Bronchial epithelial cell (primary cell): Measurements from ENCODE around the gene GIPC3. TPM values are rescaled to one million over a fixed set of nuclear protein-coding genes. Genes with fewer than 3 reads are reported as not detected.
"Not testable (repeated sequence)": the region's sequence is repeated elsewhere in the genome, so short reads cannot be mapped to it uniquely, and the experiment has no call there.

Experiments
- DNase-seq: peaks from one replicate; pipeline ENCODE4 v3.0.0-alpha.2; 2010; ENCODE audit warnings: low read depth
- FAIRE-seq: peaks from 2 replicates; lab custom pipeline; 2011; peaks lifted over from hg19 to GRCh38; lab: Jason Lieb, UNC
- H3K27me3 ChIP-seq: 2 replicates; pipeline ENCODE4 v1.5.1; 2011; ENCODE audit warnings: low read length; ENCODE audit not compliant: control insufficient read depth, insufficient read depth
- H3K36me3 ChIP-seq: 2 replicates; pipeline ENCODE4 v1.5.1; 2011; ENCODE audit warnings: low read length; ENCODE audit not compliant: control insufficient read depth, insufficient read depth
- H3K4me3 ChIP-seq: 2 replicates; pipeline ENCODE4 v1.5.1; 2011; ENCODE audit warnings: mild to moderate bottlenecking, low read depth, low read length, control low read depth
- total RNA-seq: library from RNA; depleted of rRNA; stranded (reverse); fragments of >200 nt; gene quantifications from 2 replicates; pipeline ENCODE4 v1.2.1, GENCODE V29; 2014
- TF ChIP-seq, protein P1 (sequence below): IDR thresholded peaks from 2 replicates; pipeline ENCODE4 v1.5.1; 2011; ENCODE audit warnings: mild to moderate bottlenecking, moderate library complexity, low read length, control low read depth, inconsistent platforms; ENCODE audit not compliant: insufficient read depth, severe bottlenecking

Gene GIPC3
- total RNA-seq, 1 donor from 2014 or later = not detected

DNA sequence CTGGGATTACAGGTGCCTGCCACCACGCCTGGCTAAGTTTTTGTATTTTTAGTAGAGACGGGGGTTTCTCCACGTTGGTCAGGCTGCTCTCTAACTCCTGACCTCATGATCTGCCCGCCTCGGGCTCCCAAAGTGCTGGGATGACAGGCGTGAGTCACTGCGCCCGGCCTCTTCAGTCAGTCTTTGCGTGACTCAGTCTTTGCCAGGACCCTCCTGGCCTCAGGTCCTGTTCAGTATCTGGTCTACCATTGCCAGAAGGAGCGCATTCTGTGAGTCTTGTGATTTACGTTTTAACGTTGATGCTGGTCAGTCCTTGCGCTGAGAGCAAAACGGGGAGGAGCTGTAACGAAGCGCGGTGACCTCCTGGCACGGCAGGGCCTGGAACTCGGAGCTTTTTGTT is 20.1 kb upstream of the GIPC3 start:
- Histone ChIP-seq H3K4me3 (no peak overlapping the region), H3K27me3 (no peaks in the 10 kb centered on the region), H3K36me3 (no peaks in the 10 kb centered on the region)
- TF ChIP-seq, protein P1, sequence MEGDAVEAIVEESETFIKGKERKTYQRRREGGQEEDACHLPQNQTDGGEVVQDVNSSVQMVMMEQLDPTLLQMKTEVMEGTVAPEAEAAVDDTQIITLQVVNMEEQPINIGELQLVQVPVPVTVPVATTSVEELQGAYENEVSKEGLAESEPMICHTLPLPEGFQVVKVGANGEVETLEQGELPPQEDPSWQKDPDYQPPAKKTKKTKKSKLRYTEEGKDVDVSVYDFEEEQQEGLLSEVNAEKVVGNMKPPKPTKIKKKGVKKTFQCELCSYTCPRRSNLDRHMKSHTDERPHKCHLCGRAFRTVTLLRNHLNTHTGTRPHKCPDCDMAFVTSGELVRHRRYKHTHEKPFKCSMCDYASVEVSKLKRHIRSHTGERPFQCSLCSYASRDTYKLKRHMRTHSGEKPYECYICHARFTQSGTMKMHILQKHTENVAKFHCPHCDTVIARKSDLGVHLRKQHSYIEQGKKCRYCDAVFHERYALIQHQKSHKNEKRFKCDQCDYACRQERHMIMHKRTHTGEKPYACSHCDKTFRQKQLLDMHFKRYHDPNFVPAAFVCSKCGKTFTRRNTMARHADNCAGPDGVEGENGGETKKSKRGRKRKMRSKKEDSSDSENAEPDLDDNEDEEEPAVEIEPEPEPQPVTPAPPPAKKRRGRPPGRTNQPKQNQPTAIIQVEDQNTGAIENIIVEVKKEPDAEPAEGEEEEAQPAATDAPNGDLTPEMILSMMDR = no peak
- FAIRE-seq = no peak
- DNase-seq = no peak

DNA sequence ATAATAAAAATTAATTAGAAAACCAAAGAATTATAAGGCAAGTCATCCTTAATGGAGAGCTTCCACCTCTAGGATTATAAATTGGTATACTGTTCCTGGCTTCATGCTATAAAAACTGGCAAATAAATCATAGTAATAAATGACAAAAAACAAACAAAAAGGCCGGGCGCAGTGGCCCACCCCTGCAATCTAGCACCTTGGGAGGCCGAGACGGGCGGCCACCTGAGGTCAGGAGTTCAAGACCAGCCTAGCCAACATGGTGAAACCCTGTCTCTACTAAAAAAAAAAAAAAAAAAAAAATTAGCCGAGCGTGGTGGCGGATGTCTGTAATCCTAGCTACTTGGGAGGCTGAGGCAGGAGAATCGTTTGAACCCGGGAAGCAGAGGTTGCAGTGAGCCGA is 15.2 kb upstream of the GIPC3 start:
- H3K4me3 ChIP-seq, H3K27me3 ChIP-seq, DNase-seq, FAIRE-seq, H3K36me3 ChIP-seq: not testable (repeated sequence)

DNA sequence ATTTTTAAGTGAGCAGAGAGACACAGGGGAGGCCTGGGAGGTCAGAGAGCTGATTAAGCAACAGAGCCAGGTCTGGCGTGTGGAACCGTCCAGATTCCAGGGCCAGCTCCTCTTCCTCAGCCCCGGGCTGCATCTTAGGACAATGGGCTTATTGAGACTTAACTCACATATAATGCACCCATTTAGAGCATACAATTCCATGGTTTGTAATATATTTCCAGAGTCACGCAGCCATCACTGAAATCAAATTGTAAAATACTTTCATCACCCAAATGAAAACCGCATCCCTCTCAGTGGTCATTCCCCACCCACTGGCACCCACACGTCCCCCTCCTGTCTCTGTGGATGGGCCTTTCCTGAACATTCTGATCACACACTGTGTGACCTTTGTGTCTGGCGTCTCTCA is 14.7 kb upstream of the GIPC3 start:
- Histone ChIP-seq H3K27me3 (no peaks in the 10 kb centered on the region), H3K4me3 (no peak overlapping the region), H3K36me3 (peaks cover 2% of the 10 kb centered on the region)
- no peak for FAIRE-seq
- DNase-seq = no peak
- TF ChIP-seq, protein P1 = no peak

DNA sequence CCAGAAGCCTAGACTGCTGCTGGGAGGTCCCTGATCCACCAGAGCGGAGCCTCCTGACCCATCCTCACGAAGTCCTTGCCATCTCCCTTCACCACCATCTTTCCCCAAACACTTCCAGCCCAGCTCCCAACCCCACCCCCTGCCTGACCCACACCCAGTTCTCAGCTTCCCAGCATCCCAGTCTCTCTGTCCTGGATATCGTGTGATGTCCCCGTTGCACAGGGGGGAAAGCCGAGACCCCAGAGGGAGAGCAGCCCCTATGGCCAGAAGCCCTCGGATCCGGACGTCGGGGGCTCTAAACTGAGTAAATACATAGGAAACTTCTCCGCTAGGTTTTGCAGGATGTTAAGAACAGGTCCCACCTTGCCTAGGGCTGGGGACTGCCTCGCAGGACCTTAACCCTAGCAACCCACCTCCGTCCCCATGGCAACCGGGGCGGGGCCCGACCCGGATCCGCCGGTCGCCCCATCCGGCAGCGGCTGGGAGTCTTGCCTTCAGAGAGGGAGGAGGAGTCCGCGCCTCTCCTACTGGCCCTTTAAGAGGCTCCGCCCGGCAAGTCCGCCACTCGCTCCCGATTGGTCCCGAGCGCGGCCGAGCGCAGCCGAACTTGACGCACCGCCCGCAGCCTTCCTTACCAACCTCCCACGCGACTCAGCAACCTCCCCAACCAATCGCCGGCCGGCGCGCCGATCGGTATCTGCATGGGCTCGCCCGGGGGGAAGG is 13.0 kb upstream of the GIPC3 start:
- Histone ChIP-seq H3K36me3 (peaks cover 6% of the 10 kb centered on the region), H3K4me3 (peak overlapping the region; percentile 36), H3K27me3 (no peaks in the 10 kb centered on the region)
- peak; percentile 98 for DNase-seq
- FAIRE-seq = no peak
- TF ChIP-seq, protein P1 = no peak

DNA sequence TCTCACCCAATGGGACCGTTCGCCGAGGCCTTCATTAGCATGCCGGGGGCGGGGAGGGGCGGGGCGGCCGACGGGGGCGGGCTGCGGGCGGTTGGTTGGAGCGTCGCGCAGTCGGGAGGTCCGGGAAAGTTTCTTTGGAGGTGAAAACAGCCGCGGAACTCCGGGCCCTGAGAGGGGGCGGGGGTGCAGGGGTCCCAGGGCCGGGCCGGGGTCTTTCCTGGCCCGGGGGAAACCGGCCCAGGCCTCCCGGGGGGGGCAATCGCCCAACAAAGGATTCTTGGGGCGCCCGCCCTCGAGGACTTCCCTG is 12.5 kb upstream of the GIPC3 start, which contains the start of gene HMG20B:
Gene HMG20B (plus strand): TSS at position 90 of the 307 bp plus-strand sequence. CDS start 366 bp downstream, outside the sequence.
- no peak for DNase-seq
- Histone ChIP-seq H3K36me3 (peaks cover 6% of the 10 kb centered on the region), H3K4me3 (peak within 1 kb of the TSS; percentile 92), H3K27me3 (no peaks in the 10 kb centered on the region)
- TF ChIP-seq, protein P1 = no peak
- FAIRE-seq = no peak

DNA sequence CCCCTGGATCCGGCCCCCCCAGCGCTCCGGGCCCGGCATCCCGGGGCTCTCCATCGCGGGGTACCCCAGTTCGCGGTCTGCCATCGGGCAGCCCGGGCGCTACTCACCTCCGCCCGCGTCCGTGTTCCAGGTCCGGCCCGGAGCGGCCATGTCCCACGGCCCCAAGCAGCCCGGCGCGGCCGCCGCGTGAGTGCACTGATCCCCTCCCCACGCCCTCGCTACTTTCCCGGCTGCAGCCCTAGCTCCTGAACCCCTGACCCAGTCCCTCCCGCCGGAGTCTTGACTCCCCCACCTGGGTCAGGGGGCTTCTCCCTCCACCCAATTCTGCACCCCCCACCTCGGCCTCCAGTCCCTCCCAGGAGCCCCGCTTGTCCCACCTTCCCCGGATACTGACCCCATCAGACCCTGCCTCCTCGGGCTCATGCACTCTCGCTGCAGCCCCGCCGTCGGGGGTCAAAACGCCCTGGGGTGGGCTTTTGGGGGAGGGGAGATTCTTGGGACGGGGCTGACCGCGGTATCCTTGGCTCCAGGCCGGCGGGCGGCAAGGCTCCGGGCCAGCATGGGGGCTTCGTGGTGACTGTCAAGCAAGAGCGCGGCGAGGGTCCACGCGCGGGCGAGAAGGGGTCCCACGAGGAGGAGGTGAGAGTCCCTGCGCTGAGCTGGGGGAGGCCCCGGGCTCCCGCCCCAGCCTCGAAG is 12.0 kb upstream of the GIPC3 start:
- Histone ChIP-seq H3K27me3 (no peaks in the 10 kb centered on the region), H3K36me3 (peaks cover 6% of the 10 kb centered on the region), H3K4me3 (peak overlapping the region; percentile 92)
- TF ChIP-seq, protein P1 = no peak
- FAIRE-seq (no peak), DNase-seq (no peak)
